ENCODE results near the gene CRB1.

GRCh38 chr1:197481101-197481500 lies 213.0 kb downstream of the CRB1 start:
- TF ChIP-seq CTCF (optimal IDR thresholded peaks at IDR 0.05 in 1 of 3, IDR thresholded peaks at IDR 0.05 in 1 of 3, conservative IDR thresholded peaks at IDR 0.05 in 1 of 3; ENCODE audit: extremely low read depth in 1 of 3, insufficient read depth in 2 of 3, low read length in 3 of 3) (no peak), EZH2 (IDR thresholded peaks at IDR 0.05; ENCODE audit: low read length) (no peak)

Data from keratinocyte (primary cell).